Activated CD4-positive, CD25-positive, alpha-beta regulatory T cell treated with anti-CD3 and anti-CD28 coated beads, Interleukin-2, amount 50 U/mL, for 16 hours (primary cell): Measurements from ENCODE around the gene ARHGAP18.

Experiments used
- DNase-seq: peaks from one replicate; pipeline ENCODE4 v3.0.0-alpha.2; 2020; ENCODE audit warnings: low read depth, low spot score

ARHGAP18 gene

GRCh38 chr6:129643968-129644367 lies 66.0 kb downstream of the ARHGAP18 start:
- no peak for DNase-seq

- DNase-seq: no peak
Measured at GRCh38 chr6:129643176-129643575, 66.8 kb downstream of the ARHGAP18 start.

GRCh38 chr6:129642322-129642721 lies 67.7 kb downstream of the ARHGAP18 start:
- DNase-seq: no peak

DNA sequence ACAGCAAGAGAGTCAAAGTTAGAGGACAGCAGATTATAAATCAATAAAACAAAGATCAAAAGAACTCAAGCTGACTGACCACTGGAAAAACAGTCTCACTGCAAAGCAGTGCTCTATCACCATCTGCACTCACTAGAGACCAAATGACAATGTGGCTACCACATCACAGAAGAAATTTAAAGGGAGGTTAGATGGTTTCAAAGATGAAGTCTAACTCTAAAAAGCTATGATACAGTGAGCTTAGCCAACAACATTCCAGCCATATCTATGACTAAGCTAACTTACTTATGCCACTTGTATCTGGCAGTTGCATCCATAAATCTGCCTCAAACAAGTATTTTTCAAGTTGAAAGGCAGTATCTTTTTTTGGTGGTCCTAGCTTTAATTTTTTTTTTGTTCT lies 68.6 kb downstream of the ARHGAP18 start:
- DNase-seq: no peak

DNA sequence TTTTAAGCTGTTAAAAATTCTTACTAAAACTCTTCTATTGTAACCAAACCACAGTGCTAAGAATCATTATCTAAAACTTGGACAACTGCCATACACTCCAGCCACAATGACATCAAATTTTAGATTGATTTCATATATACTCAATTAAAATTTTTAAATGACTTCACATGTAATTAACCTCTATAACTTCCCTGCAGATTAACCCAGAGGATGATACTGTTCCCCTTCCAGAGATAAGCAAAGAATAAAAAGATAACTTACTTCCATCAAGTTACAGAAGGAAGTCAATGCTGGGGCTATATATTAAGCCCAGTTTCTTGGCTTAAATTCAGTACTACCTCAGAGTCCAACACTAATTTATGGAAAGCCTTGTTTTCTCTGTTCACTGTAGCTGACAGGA lies 71.3 kb downstream of the ARHGAP18 start:
- no peak for DNase-seq

GRCh38 chr6:129638055-129638684 lies 71.8 kb downstream of the ARHGAP18 start:
- DNase-seq: no peak

DNA sequence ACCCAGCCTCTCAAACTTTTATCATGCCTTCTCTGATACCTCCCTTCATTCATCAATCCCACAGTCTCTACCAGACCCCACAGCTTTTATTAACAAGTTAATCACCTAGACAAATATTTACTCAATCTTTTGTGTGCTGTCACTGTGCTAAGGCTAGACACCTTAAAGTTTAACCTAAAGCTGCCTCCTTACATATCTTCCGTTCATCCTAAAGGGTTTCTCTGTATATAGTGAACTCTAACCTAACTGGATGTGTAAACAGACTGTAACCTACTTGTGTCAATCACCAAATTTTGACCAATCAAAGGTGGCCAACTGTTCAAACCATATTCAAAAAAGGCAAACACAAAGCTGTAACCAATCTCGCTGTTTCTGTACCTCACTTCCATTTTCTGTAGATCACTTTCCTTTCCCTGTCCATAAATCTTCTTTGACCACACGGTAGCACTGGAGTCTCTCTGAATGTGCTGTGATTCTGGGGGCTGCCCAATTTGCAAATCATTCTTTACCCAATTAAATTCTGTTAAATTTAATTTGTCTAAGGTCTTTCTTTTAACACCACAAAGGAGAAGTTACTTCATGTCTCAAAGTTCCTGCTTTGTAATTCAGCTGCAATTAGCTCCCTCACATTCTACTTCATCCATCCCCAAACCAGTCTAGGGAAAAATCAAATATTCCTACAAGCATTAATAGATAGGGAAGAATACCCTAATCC lies 72.5 kb downstream of the ARHGAP18 start:
- no peak for DNase-seq

- DNase-seq: no peak
Measured at GRCh38 chr6:129635396-129636130, 74.4 kb downstream of the ARHGAP18 start.

DNA sequence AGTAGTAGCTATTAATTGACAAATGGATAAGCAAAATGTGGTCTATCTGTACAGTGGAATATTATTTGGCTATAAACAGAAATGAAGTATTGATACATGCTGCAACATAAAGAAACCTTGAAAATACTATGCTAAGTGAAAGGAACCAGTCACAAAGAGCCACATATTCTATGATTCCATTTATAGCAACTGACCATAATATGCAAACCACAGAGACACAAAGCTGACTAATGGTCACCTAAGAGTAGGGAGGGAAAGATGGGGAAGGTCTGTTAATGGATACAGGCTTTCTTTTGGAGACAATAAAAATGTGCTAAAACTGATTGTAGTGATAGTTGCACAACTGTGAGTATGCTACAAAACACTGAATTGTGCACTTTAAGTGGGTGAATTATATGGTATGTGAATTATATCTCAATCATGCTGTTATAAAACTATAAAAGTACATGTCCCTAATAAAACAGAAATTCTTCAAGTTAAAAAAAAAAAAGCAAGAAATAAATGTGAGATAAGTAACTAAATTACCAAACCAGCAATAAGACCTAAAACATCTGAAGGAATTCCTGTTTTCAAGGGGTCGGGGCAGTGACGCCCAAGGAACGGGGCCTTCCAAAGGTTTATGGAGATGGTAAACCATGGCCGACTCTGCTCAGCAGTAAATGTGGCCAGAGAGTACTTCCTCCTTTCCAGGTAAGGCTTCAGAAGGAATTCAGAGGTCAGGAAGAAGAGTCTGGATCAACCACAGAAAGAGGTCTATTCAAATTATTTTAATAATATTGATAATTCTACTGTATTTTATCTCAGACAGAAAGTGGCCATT lies 75.4 kb downstream of the ARHGAP18 start:
- no peak for DNase-seq

- no peak for DNase-seq
Measured at GRCh38 chr6:129633529-129633928, 76.4 kb downstream of the ARHGAP18 start.

DNA sequence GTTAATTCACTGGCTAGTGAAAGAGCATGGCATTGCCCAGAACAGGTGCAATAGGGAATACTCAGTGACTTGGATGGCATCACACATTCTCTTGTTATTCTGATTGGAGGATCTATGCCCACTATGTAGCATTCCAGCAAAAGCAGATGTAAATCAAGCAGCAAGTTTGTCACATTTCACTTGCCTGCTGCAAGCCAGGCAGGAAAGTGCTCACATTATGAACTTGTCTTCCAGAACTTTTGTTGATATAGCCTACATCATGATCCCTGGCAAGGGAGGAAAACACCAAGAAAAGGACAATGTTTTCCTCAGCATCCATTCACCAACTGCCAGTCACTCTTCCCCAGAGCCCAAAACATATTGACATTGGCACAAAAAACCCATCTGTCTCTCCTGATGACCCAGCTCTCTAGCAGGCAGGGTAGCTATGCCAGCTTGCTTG lies 77.8 kb downstream of the ARHGAP18 start:
- DNase-seq: no peak

DNA sequence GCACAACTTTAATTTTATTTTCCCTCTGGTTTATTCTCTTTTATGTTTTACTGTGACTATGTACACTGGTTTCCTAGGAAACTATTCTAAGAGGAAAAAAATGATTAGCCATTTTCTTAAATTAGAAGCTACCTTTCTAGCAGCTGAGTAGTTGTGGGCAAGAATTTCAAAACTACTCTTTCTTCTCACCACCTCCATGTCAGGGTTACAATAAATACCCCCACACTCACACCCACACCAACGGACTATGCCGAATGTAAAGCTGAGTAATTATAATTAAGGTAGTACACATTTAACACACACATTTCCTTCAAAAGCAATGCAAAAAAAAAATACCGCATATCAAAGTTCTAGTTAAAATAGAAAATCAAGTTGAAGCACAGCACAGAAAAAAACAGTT lies 78.9 kb downstream of the ARHGAP18 start:
- DNase-seq: no peak

GRCh38 chr6:129630596-129630995 lies 79.4 kb downstream of the ARHGAP18 start:
- no peak for DNase-seq

DNA sequence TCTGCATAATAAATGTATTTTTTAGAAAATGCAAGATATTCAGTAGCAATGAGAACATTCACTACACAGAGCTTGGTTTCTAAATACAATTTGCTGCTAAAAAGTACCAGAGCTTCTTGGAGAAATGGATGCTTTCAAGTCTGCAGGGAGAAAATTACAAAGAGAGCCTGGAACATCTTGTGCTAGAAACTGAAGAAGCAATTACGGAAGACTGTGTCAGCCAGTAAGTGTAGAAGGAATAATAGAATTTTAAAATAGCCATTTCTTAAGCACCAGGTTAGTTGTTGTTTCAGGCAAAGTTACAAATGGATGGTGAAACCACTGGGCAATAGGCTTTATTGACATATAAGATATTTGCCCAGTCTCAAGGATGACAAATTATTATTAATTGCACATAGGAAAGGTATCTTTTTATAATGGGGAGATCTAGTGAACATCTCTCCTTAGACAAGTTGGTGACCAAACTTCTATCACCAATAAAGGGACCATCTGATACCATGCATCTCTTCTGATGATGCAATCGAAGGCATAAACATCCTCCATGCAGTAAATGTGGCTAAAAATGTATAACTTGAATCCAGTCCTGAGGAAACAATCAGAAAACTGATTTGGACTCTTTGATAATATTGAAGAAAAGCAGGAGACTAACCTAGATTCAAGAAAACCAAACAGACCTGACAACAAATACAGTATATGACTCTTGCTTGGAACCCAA lies 81.7 kb downstream of the ARHGAP18 start:
- no peak for DNase-seq

GRCh38 chr6:129624488-129624887 lies 85.5 kb downstream of the ARHGAP18 start:
- DNase-seq: no peak

DNA sequence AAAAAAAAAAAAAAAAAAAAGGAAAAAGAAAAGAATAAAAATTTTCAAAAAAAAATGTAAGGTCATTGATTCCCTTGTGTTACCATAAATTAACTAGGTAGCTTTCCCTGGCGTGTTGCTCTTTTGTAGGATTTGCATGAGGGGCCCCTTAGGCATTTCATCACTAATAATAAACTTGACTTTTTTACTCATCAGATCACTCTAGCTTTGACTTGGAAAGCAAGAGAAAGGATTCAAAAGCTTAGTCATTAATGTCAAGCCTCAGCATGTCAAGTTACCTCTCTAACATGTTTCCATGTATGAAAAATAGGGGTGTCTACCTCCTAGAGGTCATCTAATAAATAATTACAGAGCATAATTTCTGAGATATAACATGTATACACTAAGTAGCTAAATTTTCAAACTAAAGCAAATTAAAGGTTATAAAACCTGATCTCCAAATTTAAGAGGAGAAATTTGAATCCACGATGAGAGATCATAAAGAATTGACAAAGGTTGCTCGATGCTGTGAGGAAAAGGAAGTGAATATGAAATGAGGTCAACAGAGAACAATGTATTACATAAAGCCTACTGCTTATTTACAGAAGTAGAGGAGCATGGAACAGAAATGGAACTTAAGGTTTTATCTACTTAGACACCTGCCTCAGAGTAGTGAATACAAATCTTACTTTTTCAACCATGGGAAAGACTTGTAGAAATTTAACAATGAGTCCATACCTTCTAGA lies 86.8 kb downstream of the ARHGAP18 start:
- DNase-seq: no peak

GRCh38 chr6:129621252-129621651 lies 88.7 kb downstream of the ARHGAP18 start:
- no peak for DNase-seq

- no peak for DNase-seq
Measured at GRCh38 chr6:129620234-129620610, 89.8 kb downstream of the ARHGAP18 start.

GRCh38 chr6:129619579-129620233 lies 90.3 kb downstream of the ARHGAP18 start:
- no peak for DNase-seq

- DNase-seq: no peak
Measured at GRCh38 chr6:129617986-129618385, 92.0 kb downstream of the ARHGAP18 start.
